HG03103 (cell line): ENCODE measurements around the gene SKP1.
"Not testable (repeated sequence)": the region's sequence is repeated elsewhere in the genome, so short reads cannot be mapped to it uniquely, and the experiment has no call there.

Experiments used
- ATAC-seq: cut with Tn5 transposase; IDR thresholded peaks from one replicate; pipeline ENCODE4 v1.9.1; 2021; ENCODE audit warnings: low read depth; ENCODE audit not compliant: unreplicated experiment

SKP1 gene

GRCh38 chr5:134176511-134177368 lies at the start of gene SKP1:
TSS of gene SKP1 (minus strand) at chr5:134176950. CDS start at chr5:134174022, 2,928 bp downstream.
- peak; percentile 72 for ATAC-seq

GRCh38 chr5:134225780-134226440 lies 49.2 kb upstream of the SKP1 start, which contains the start of gene PPP2CA:
TSS of gene PPP2CA (minus strand) at chr5:134226073. CDS start at chr5:134225861, 212 bp downstream.
- peak; percentile 74 for ATAC-seq

DNA sequence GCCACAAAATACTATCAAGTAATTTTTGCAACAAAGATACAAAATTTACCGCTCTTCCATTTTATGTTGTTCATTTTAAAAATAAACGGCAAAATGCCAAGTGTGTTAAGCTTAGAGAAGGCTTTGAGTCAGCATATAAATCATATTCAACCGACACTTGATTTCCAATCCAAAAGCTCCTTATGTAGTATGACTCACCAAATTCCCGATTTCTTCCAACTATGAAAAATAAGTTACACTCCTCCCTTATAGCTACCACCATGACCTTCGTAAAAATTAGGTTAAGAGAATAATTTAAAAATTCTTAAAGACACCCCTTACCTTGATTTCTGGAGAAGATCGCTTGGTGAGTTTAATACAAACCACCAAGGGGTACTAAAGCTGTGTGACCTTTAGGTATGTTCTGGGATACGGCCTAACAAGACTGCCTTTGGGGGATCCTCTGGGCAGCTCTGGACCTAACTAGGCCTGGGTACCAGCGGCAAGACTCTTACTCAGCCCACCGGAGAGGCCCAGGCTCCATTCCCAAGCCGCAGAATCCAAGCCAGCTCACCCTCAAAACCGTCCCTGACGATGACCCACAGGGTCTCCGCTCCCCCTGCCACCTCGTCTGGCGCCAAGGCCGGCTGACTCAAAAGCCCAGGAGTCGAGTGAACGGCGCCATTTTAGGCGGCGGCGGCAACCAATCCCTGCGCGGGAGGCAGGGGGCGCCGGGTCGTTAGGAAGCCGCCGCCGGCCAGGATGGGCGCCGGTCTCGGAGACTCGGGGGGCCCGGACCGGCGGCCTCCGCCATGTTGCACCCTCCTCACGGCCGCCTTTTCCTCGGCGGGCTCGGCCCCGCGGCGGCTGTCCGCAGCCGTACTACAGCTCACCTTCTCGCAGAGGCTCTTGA lies 48.4 kb upstream of the SKP1 start:
- peak; percentile 30 for ATAC-seq

- no peak for ATAC-seq
Measured at GRCh38 chr5:134223406-134224248, 46.9 kb upstream of the SKP1 start.

GRCh38 chr5:134221690-134222089 lies 44.9 kb upstream of the SKP1 start:
- ATAC-seq, result not testable (repeated sequence)

- no peak for ATAC-seq
Measured at GRCh38 chr5:134215757-134216156, 39.0 kb upstream of the SKP1 start.

DNA sequence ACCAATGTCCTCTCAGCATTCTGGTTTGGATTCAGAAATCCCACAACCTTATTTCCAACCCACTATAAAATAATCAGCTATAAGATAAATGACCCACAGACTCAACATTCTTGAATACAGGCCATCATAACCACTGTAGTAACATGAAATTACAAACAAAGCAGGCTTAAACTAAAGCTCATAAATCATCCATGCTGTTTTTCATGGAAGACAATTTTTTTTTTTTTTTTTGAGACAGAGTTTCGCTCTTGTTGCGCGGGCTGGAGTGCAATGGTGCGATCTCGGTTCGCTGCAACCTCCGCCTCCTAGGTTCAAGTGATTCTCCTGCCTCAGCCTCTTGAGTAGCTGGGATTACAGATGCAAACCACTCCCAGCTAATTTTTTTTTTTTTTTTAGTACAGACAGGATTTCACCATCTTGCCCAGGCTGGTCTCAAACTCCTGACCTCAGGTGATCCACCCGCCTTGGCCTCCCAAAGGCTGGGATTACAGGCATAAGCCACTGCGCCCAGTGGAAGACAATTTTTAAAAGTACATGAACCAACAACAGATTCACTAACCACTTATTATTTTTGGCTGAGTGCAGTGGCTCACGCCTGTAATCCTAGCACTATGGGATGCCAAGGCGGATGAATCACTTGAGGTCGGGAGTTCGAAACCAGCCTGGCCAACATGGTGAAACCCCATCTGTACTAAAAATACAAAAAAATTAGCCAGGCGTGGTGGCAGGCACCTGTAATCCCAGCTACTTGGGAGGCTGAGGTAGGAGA lies 34.7 kb upstream of the SKP1 start:
- not testable (repeated sequence) for ATAC-seq

GRCh38 chr5:134209477-134210245 lies 32.9 kb upstream of the SKP1 start:
- no peak for ATAC-seq

- no peak for ATAC-seq
Measured at GRCh38 chr5:134207696-134208095, 30.9 kb upstream of the SKP1 start.

DNA sequence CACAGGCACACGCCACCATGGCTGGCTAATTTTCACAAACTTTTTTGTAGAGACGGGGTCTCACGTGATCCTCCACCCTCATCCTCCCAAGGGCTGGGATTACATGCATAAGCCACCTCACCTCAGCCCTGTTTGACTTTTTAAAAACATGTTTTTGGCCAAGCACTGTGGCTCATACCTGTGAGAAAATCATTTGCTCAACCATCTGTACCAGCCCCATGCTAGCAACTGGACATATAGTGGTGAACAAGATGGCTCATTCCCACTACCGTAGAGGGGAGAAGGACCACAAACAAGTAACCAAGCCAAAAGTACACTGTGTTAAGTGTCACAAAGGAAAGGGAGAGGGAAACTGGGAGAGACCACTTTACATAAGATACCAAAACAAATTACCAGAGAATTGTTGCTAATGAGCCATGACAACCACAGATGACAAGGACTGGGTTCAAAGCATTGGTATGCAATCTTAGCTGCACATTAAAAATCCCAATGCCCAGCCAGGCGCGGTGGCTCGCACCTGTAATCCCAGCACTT lies 29.9 kb upstream of the SKP1 start:
- no peak for ATAC-seq

DNA sequence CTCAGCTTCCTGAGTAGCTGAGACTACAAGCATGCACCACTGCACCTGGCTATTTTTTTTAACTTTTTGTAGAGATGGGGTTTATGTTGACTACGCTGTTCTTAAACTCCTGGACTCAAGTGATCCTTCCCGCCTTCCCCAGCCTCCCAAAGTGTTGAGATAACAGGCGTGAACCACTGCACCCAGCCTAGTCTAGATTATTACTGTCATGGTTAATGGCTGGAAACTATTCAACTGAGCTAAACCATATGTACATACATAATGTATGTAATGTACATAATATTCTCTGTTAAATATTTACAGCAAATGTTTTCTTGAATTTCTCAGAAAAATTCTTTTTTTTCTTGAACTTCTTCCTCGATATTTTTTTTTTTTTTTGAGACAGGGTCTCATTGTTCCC lies 27.8 kb upstream of the SKP1 start:
- ATAC-seq, result no peak

GRCh38 chr5:134203630-134204029 lies 26.9 kb upstream of the SKP1 start:
- no peak for ATAC-seq

DNA sequence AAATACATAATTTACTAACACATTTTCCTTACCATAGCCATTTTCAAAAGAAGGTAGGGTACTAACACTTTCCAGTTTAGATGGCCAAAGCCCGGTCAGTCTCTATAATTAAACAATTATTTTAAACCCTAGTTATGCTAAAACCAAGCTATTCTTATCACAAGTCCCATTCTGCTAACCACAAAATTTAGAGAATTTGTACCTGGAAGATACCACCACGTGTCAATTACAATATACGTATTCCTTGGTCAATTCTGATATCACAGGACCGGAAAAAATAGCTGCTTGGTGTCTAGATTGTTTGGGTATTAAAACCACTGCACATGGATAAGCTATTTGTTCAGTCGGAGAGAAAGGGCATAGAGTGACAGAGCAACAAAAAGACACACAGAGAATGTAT lies 18.9 kb upstream of the SKP1 start:
- ATAC-seq, result no peak

- ATAC-seq, result no peak
Measured at GRCh38 chr5:134189031-134189430, 12.3 kb upstream of the SKP1 start.

DNA sequence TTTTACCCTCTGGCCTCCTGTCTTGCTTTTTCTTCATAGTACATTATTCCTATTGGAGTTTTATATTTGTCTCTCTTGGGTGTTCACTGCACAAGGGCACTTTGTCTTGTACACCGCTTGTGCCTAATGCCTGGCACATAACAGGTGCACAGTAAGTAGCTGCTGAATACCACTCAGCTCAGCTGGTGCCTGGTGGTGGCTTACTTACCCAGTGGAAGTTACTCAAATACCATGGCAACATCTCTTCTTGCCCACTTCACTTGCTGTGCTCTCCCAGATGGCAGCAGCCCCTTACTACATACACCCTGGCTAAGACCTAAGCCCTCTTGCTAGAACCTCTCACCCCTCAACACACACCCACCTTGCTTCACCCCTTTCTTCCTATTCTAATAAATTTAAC lies 11.3 kb upstream of the SKP1 start:
- ATAC-seq, result no peak

- no peak for ATAC-seq
Measured at GRCh38 chr5:134184155-134185135, 7.7 kb upstream of the SKP1 start.

DNA sequence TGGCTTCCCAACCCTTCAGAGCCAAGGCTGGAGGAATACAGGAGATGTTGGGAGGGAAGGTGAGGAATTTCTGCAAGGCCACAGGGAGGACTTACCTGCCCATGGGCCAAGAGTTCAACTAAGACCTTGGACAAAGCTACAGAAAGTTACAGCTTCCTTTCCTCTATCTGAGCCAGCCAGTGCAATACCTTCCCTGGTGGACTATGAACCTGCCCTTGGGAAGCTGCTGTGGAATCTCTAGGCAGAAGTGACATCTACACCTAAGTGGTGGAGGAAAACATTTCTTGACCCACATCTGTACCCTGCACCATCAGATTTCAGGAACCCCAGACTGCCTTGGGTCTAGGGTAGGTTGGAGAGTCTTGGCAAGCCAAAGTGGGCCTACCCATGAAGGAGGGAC lies 6.7 kb upstream of the SKP1 start:
- ATAC-seq, result no peak
